Activated B cell treated with CpG ODN at 0.5 μM for 24 hours (primary cell): ENCODE data around the gene DERL2. TPM values are rescaled to one million over a fixed set of nuclear protein-coding genes. Genes with fewer than 3 reads are reported as not detected.

Source experiments
- ATAC-seq: fragments of 200-7000 bp; cut with Tn5 transposase; one replicate; pipeline ENCODE4 v1.10.0; 2021; ENCODE audit warnings: low read depth, mild to moderate bottlenecking, moderate library complexity
- CTCF ChIA-PET: fragments of 350-600 bp; sonication (Branson Sonifier 250); formaldehyde crosslinking; loops from one replicate; lab custom pipeline; 2021; ENCODE audit warnings: antibody characterized with exemption; lab: Charles Lee
- POLR2A ChIA-PET: fragments of 350-600 bp; sonication (Branson Sonifier 250); formaldehyde crosslinking; loops from one replicate; lab custom pipeline; 2021; ENCODE audit warnings: antibody characterized with exemption; lab: Charles Lee
- DNase-seq: peaks from one replicate; pipeline ENCODE4 v3.0.0; 2022
- H3K27ac Mint-ChIP-seq: one replicate; pipeline ENCODE4 v1.8.0; 2020; ENCODE audit warnings: mixed read lengths
- H3K27me3 Mint-ChIP-seq: one replicate; pipeline ENCODE4 v1.8.0; 2021; ENCODE audit warnings: mixed read lengths
- H3K36me3 Mint-ChIP-seq: one replicate; pipeline ENCODE4 v1.8.0; 2021; ENCODE audit warnings: low read depth, mixed read lengths
- H3K4me1 Mint-ChIP-seq: one replicate; pipeline ENCODE4 v1.8.0; 2021; ENCODE audit warnings: mixed read lengths
- H3K4me3 Mint-ChIP-seq: one replicate; pipeline ENCODE4 v1.8.0; 2020; ENCODE audit warnings: mild to moderate bottlenecking, mixed read lengths
- H3K9me3 Mint-ChIP-seq: one replicate; pipeline ENCODE4 v1.8.0; 2020; ENCODE audit warnings: mixed read lengths
- intact Hi-C: fragments of 100-400 bp; cut with micrococcal nuclease; formaldehyde crosslinking; loops from one replicate; pipeline ENCODE4 v1.15.1; 2024
- total RNA-seq: library from RNA; stranded (reverse); gene quantifications from 2 replicates; pipeline ENCODE4 v1.2.3, GENCODE V29; 2022
- TF ChIP-seq, protein P1 (sequence below): fragments of 200-600 bp; IDR thresholded peaks from one replicate; pipeline ENCODE4 v1.8.0; 2022; ENCODE audit warnings: antibody characterized with exemption, mild to moderate bottlenecking

DERL2 gene
- total RNA-seq: 63.2 and 76.8 TPM in 2 replicates

DNA sequence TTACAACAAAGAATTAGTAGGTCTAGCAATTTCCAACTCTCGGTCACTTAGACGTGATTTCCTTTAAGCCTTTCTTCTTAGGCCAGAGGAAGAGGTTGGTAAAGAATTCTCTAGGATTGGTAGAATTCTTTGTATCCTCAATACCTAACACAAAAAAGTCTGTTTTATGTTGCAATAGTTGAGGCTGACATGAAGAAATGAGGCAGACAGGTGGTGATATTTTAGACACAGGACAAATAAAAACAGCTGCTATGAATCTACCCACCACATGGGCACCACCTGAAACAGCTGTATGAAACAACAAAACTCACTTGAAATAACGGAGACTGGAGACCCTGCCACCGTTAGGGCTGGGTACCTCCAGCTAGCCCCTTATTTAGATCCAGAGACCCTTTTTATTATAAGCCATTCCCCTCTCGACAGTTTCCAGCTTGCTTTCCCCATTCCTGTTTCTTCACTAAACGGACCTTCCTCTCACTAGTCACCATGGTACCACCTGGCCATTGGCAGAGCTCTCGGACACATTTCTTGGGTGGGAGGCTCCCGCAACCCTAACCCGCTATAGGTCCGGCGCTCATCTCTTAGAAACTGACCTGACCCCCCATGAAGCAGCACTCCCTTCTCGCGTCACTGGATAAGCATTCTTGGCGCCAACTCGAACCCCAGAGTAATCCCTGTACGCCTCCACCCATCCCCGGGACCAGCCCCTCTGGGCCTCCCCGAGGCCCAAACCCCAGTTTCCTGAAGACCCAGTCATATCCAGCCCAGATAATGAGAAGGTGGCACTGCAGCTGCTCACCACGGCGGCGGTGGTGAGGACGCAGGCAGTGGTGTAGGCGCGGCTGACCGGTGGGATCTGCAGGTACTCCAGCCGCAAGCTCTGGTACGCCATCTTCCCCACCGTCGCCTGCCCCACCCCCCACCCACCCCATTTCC is at the start of gene DERL2:
Gene DERL2, minus strand, starts transcription at position 909 of the 936 bp plus-strand sequence. Its CDS starts 17 bp downstream, at position 892.
- Mint-ChIP-seq H3K9me3 (no peaks in the 10 kb centered on the region), H3K4me3 (peak within 1 kb of the TSS; percentile 94), H3K36me3 (peaks cover 80% of the 10 kb centered on the region), H3K4me1 (peaks cover 43% of the 10 kb centered on the region), H3K27ac (peak within 1 kb of the TSS; percentile 98), H3K27me3 (no peaks in the 10 kb centered on the region)
- DNase-seq: no peak
- ChIA-PET POLR2A (interaction anchor here (0.6 to 4.3 kb wide), 20 partner anchors 8 to 1729 kb away, joined by 3 to 78 read pairs (median 4); partner anchors contain the start of genes C1QBP, DHX33, NUP88 and PSMB6), CTCF (interaction anchor here (1.6 kb wide), 1 partner anchor 46 kb away, joined by 4 read pairs; the partner anchor contains the start of gene C1QBP)
- intact Hi-C loops: loop anchor here (1.0 to 5.0 kb wide), 8 partner anchors 16 to 1848 kb away; partner anchors contain the start of genes ARRB2, C1QBP, CTNS and KIAA0753
- TF ChIP-seq, protein P1, sequence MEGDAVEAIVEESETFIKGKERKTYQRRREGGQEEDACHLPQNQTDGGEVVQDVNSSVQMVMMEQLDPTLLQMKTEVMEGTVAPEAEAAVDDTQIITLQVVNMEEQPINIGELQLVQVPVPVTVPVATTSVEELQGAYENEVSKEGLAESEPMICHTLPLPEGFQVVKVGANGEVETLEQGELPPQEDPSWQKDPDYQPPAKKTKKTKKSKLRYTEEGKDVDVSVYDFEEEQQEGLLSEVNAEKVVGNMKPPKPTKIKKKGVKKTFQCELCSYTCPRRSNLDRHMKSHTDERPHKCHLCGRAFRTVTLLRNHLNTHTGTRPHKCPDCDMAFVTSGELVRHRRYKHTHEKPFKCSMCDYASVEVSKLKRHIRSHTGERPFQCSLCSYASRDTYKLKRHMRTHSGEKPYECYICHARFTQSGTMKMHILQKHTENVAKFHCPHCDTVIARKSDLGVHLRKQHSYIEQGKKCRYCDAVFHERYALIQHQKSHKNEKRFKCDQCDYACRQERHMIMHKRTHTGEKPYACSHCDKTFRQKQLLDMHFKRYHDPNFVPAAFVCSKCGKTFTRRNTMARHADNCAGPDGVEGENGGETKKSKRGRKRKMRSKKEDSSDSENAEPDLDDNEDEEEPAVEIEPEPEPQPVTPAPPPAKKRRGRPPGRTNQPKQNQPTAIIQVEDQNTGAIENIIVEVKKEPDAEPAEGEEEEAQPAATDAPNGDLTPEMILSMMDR: no peak
- ATAC-seq: peak; percentile 2

DNA sequence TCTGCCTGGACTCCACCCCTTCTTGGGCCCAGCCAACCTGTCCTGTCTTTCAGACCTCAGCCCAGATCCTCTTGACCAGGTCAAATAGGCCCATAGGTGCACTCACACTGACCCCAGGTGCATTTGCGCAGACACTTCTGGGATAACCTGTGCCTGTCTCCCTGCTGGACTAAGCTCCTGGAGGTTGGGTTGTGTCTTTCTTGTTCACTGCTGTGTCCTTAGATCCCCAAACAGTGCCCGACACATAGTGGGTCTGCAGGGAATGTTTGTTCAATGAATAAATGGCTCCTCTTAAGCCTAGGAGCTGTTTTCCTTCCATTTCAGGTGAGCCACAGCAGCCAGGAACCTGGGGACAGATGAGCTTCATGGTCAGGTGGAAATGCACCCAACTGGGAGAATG is 49.5 kb upstream of the DERL2 start:
- ChIA-PET CTCF (no interaction called here), POLR2A (no interaction called here)
- Mint-ChIP-seq H3K4me3 (no peak overlapping the region), H3K27me3 (no peaks in the 10 kb centered on the region), H3K36me3 (peaks cover 80% of the 10 kb centered on the region), H3K9me3 (no peaks in the 10 kb centered on the region), H3K27ac (no peak overlapping the region), H3K4me1 (no peaks in the 10 kb centered on the region)
- DNase-seq (no peak), ATAC-seq (no peak)
- TF ChIP-seq, protein P1: no peak
- intact Hi-C loops: no loop called here

DNA sequence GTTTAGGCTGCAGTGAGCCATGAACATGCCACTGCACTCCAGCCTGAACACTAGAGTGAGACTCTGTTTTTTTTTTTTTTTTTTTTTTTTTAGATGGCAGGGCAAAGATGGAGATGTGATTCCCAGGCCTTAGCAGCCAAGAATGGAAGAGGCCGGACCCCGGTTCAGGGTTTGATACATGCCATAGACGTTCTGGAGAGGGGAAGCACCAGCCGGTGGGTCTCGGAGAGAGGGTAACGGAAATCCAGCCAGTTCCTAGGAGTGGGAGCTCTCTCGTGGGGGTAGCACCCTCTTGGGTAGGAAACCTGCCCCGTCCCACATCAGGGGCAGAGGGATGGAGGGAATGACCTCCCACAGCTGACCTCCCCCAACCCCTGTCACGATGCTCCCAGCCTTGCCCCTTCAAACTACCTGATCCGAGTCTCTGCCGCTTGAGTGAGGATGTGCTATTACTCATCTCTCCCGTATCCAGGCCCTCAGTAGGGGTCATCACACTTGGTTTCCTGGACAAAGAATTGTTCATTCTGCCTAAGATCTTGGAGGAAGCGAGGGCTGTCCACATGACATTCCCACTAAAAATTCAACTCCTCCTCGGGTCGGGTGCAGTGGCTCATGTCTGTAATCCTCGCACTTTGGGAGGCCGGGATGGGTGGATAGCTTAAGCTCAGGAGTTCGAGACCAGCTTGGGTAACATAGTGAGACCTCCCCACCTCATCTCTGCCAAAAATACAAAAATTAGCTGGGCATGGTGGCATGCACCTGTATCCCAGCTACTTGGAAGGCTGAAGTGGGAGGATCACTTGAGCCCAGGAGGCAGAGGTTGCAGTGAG is 47.7 kb upstream of the DERL2 start:
- H3K4me1 Mint-ChIP-seq: no peaks in the 10 kb centered on the region
- DNase-seq (no peak), ATAC-seq (no peak)
- no peaks in the 10 kb centered on the region for H3K9me3 Mint-ChIP-seq
- H3K27me3 Mint-ChIP-seq: no peaks in the 10 kb centered on the region
- H3K4me3 Mint-ChIP-seq: no peak overlapping the region
- peaks cover 79% of the 10 kb centered on the region for H3K36me3 Mint-ChIP-seq
- H3K27ac Mint-ChIP-seq: no peak overlapping the region
- ChIA-PET CTCF (no interaction called here), POLR2A (interaction anchor here (0.7 kb wide), 1 partner anchor 867 kb away, joined by 17 read pairs; no protein-coding TSS in a partner anchor)
- intact Hi-C loops: no loop called here
- TF ChIP-seq, protein P1: no peak

DNA sequence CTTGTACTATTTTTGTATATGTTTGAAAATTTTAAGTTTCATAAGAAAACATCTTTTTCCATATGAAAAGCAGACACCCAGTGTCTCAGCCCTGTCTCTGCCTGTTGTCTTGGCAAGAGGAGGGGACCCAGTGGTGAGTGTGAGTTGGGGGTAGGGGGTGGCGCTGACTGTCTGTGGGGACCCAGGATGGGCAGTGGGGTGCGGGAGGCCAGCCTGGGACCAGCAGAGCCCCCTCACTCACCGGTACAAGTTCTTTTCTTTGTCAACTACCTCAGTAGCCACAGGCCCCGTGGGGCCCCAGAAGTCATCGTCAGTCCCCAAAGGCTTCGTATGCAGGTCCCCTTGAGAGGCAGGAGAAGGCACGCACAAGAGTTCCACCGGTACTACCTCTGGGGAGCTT is 46.6 kb upstream of the DERL2 start:
- TF ChIP-seq, protein P1: no peak
- H3K4me1 Mint-ChIP-seq: no peaks in the 10 kb centered on the region
- no peaks in the 10 kb centered on the region for H3K9me3 Mint-ChIP-seq
- ChIA-PET CTCF (no interaction called here), POLR2A (no interaction called here)
- DNase-seq: no peak
- peaks cover 76% of the 10 kb centered on the region for H3K36me3 Mint-ChIP-seq
- H3K4me3 Mint-ChIP-seq: no peak overlapping the region
- no peak overlapping the region for H3K27ac Mint-ChIP-seq
- intact Hi-C loops: no loop called here
- no peaks in the 10 kb centered on the region for H3K27me3 Mint-ChIP-seq
- no peak for ATAC-seq
